ENCODE data around the gene DYNC2I2. TPM values are rescaled to one million over a fixed set of nuclear protein-coding genes. Genes with fewer than 3 reads are reported as not detected.
A peak's percentile ranks its signal among the peaks of the same experiment; 100 is the strongest.

Gene DYNC2I2
- total RNA-seq, 2 experiments from 2014 or later: 32.4 to 32.8 TPM

- intact Hi-C loops (cut with micrococcal nuclease): no loop called here
- no peaks in the 10 kb centered on the region for H3K27me3 Mint-ChIP-seq (ENCODE audit: low read depth)
- no peak for DNase-seq
- CTCF ChIA-PET: interaction anchor here (0.9 kb wide), 1 partner anchor 254 kb away, joined by 3 read pairs; no protein-coding TSS in a partner anchor
- H3K4me1 Mint-ChIP-seq (ENCODE audit: low read depth): no peaks in the 10 kb centered on the region
- peaks cover 24% of the 10 kb centered on the region for H3K36me3 Mint-ChIP-seq (ENCODE audit: low read depth)
- H3K4me3 Mint-ChIP-seq: no peak overlapping the region
- no peaks in the 10 kb centered on the region for H3K9me3 Mint-ChIP-seq
- H3K27ac Mint-ChIP-seq: no peak overlapping the region
These were observed 32.1 kb downstream of the DYNC2I2 start for GRCh38 chr9:128624566-128624965.

GRCh38 chr9:128621730-128622455 is 34.8 kb downstream of the DYNC2I2 start:
- no peak for DNase-seq
- Mint-ChIP-seq H3K9me3 (no peaks in the 10 kb centered on the region), H3K36me3 (ENCODE audit: low read depth) (peaks cover 31% of the 10 kb centered on the region), H3K27ac (no peak overlapping the region), H3K4me3 (no peak overlapping the region), H3K27me3 (ENCODE audit: low read depth) (no peaks in the 10 kb centered on the region), H3K4me1 (ENCODE audit: low read depth) (no peaks in the 10 kb centered on the region)
- intact Hi-C loops (cut with micrococcal nuclease): no loop called here
- CTCF ChIA-PET: interaction anchor here (0.5 to 0.6 kb wide), 3 partner anchors 27 to 307 kb away, joined by 3 to 7 read pairs (median 4); no protein-coding TSS in a partner anchor

GRCh38 chr9:128619779-128620178 is 36.9 kb downstream of the DYNC2I2 start:
- Mint-ChIP-seq H3K4me1 (ENCODE audit: low read depth) (no peaks in the 10 kb centered on the region), H3K4me3 (no peak overlapping the region), H3K36me3 (ENCODE audit: low read depth) (peaks cover 22% of the 10 kb centered on the region), H3K27ac (no peak overlapping the region), H3K9me3 (no peaks in the 10 kb centered on the region), H3K27me3 (ENCODE audit: low read depth) (no peaks in the 10 kb centered on the region)
- CTCF ChIA-PET: interaction anchor here (0.8 kb wide), 1 partner anchor 15 kb away, joined by 3 read pairs; no protein-coding TSS in a partner anchor
- no peak for DNase-seq
- intact Hi-C loops (cut with micrococcal nuclease): no loop called here

GRCh38 chr9:128619127-128619526 is 37.5 kb downstream of the DYNC2I2 start:
- Mint-ChIP-seq H3K9me3 (no peaks in the 10 kb centered on the region), H3K27me3 (ENCODE audit: low read depth) (no peaks in the 10 kb centered on the region), H3K27ac (no peak overlapping the region), H3K4me1 (ENCODE audit: low read depth) (no peaks in the 10 kb centered on the region), H3K36me3 (ENCODE audit: low read depth) (peaks cover 21% of the 10 kb centered on the region), H3K4me3 (no peak overlapping the region)
- no peak for DNase-seq
- intact Hi-C loops (cut with micrococcal nuclease): no loop called here
- CTCF ChIA-PET: no interaction called here

- peaks cover 23% of the 10 kb centered on the region for H3K36me3 Mint-ChIP-seq (ENCODE audit: low read depth)
These were observed 38.7 kb downstream of the DYNC2I2 start for GRCh38 chr9:128617943-128618342.

GRCh38 chr9:128615571-128615970 is 41.1 kb downstream of the DYNC2I2 start:
- Mint-ChIP-seq H3K27ac (no peak overlapping the region), H3K27me3 (ENCODE audit: low read depth) (no peaks in the 10 kb centered on the region), H3K4me1 (ENCODE audit: low read depth) (no peaks in the 10 kb centered on the region), H3K9me3 (no peaks in the 10 kb centered on the region), H3K36me3 (ENCODE audit: low read depth) (peaks cover 22% of the 10 kb centered on the region), H3K4me3 (no peak overlapping the region)
- DNase-seq: no peak
- CTCF ChIA-PET: no interaction called here
- intact Hi-C loops (cut with micrococcal nuclease): no loop called here

More at GRCh38 chr9:128617943-128618342, 38.7 kb downstream of the DYNC2I2 start:
- Mint-ChIP-seq H3K27me3 (ENCODE audit: low read depth) (no peaks in the 10 kb centered on the region), H3K9me3 (no peaks in the 10 kb centered on the region), H3K4me3 (no peak overlapping the region), H3K4me1 (ENCODE audit: low read depth) (no peaks in the 10 kb centered on the region), H3K27ac (no peak overlapping the region)
- CTCF ChIA-PET: no interaction called here
- DNase-seq: no peak
- intact Hi-C loops (cut with micrococcal nuclease): no loop called here

- Mint-ChIP-seq H3K27ac (no peak overlapping the region), H3K9me3 (no peaks in the 10 kb centered on the region), H3K27me3 (ENCODE audit: low read depth) (no peaks in the 10 kb centered on the region), H3K4me3 (no peak overlapping the region), H3K36me3 (ENCODE audit: low read depth) (peaks cover 25% of the 10 kb centered on the region), H3K4me1 (ENCODE audit: low read depth) (no peaks in the 10 kb centered on the region)
- DNase-seq: no peak
- CTCF ChIA-PET: no interaction called here
- intact Hi-C loops (cut with micrococcal nuclease): no loop called here
These were observed 41.9 kb downstream of the DYNC2I2 start for GRCh38 chr9:128614728-128615127.

GRCh38 chr9:128611600-128612394 is 44.9 kb downstream of the DYNC2I2 start:
- CTCF ChIA-PET: no interaction called here
- Mint-ChIP-seq H3K4me1 (ENCODE audit: low read depth) (no peaks in the 10 kb centered on the region), H3K27ac (no peak overlapping the region), H3K36me3 (ENCODE audit: low read depth) (peaks cover 32% of the 10 kb centered on the region), H3K9me3 (no peaks in the 10 kb centered on the region), H3K27me3 (ENCODE audit: low read depth) (no peaks in the 10 kb centered on the region), H3K4me3 (no peak overlapping the region)
- DNase-seq: no peak
- intact Hi-C loops (cut with micrococcal nuclease): no loop called here

- intact Hi-C loops (cut with micrococcal nuclease): no loop called here
- DNase-seq: no peak
- Mint-ChIP-seq H3K27ac (no peak overlapping the region), H3K36me3 (ENCODE audit: low read depth) (peaks cover 32% of the 10 kb centered on the region), H3K27me3 (ENCODE audit: low read depth) (no peaks in the 10 kb centered on the region), H3K4me3 (no peak overlapping the region), H3K4me1 (ENCODE audit: low read depth) (no peaks in the 10 kb centered on the region), H3K9me3 (no peaks in the 10 kb centered on the region)
- CTCF ChIA-PET: interaction anchor here (0.6 to 0.8 kb wide), 2 partner anchors 11 to 26 kb away, joined by 3 to 4 read pairs; no protein-coding TSS in a partner anchor
These were observed 45.8 kb downstream of the DYNC2I2 start for GRCh38 chr9:128610897-128611296.

GRCh38 chr9:128607642-128608350 is 48.9 kb downstream of the DYNC2I2 start:
- no peaks in the 10 kb centered on the region for H3K4me1 Mint-ChIP-seq (ENCODE audit: low read depth)
- intact Hi-C loops (cut with micrococcal nuclease): no loop called here
- CTCF ChIA-PET: interaction anchor here (0.6 kb wide), 1 partner anchor 41 kb away, joined by 3 read pairs; no protein-coding TSS in a partner anchor
- no peaks in the 10 kb centered on the region for H3K27me3 Mint-ChIP-seq (ENCODE audit: low read depth)
- H3K36me3 Mint-ChIP-seq (ENCODE audit: low read depth): peaks cover 28% of the 10 kb centered on the region
- no peaks in the 10 kb centered on the region for H3K9me3 Mint-ChIP-seq
- DNase-seq: no peak
- no peak overlapping the region for H3K27ac Mint-ChIP-seq
- no peak overlapping the region for H3K4me3 Mint-ChIP-seq

GRCh38 chr9:128603697-128604096 is 53.0 kb downstream of the DYNC2I2 start:
- Mint-ChIP-seq H3K27ac (no peak overlapping the region), H3K9me3 (no peaks in the 10 kb centered on the region), H3K4me3 (no peak overlapping the region), H3K4me1 (ENCODE audit: low read depth) (peaks cover 9% of the 10 kb centered on the region), H3K27me3 (ENCODE audit: low read depth) (no peaks in the 10 kb centered on the region), H3K36me3 (ENCODE audit: low read depth) (peaks cover 27% of the 10 kb centered on the region)
- intact Hi-C loops (cut with micrococcal nuclease): no loop called here
- CTCF ChIA-PET: interaction anchor here (0.6 kb wide), 1 partner anchor 298 kb away, joined by 3 read pairs; no protein-coding TSS in a partner anchor
- no peak for DNase-seq

GRCh38 chr9:128600099-128600498 is 56.5 kb downstream of the DYNC2I2 start:
- intact Hi-C loops (cut with micrococcal nuclease): no loop called here
- CTCF ChIA-PET: interaction anchor here (0.7 kb wide), 1 partner anchor 10 kb away, joined by 3 read pairs; no protein-coding TSS in a partner anchor
- Mint-ChIP-seq H3K27me3 (ENCODE audit: low read depth) (no peaks in the 10 kb centered on the region), H3K4me3 (no peak overlapping the region), H3K9me3 (no peaks in the 10 kb centered on the region), H3K4me1 (ENCODE audit: low read depth) (peaks cover 9% of the 10 kb centered on the region), H3K27ac (peak overlapping the region; percentile 68), H3K36me3 (ENCODE audit: low read depth) (peaks cover 21% of the 10 kb centered on the region)
- DNase-seq: no peak

All from activated naive CD4-positive, alpha-beta T cell treated with anti-CD3 and anti-CD28 coated beads for 36 hours (primary cell).